HG02798 (cell line): Measurements from ENCODE around the gene STYK1.
"Not testable (repeated sequence)": the region's sequence is repeated elsewhere in the genome, so short reads cannot be mapped to it uniquely, and the experiment has no call there.

ENCODE experiments used
- ATAC-seq: cut with Tn5 transposase; IDR thresholded peaks from one replicate; pipeline ENCODE4 v1.9.1; 2021; ENCODE audit warnings: mild to moderate bottlenecking; ENCODE audit not compliant: unreplicated experiment, poor library complexity

STYK1 gene

DNA sequence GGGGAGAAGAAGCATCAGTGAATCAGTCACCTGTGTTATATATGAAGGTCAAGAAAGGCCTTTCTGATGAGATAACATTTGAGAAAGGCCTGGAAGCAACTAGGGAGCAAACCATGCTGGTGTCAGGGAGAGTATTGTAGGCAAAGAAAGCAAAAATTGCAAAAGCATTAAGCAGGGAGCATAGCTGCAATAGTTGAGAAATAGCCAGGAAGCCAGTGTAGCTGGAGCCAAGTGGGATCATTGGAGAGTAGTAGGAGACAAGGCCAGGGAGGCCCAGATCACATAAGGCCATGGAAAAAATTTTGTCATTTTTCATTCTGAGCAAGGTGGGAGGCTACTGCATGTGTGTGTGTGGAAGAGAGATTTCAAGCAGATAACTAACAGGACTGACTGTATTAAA, 41.6 kb downstream of the STYK1 start:
- no peak for ATAC-seq

DNA sequence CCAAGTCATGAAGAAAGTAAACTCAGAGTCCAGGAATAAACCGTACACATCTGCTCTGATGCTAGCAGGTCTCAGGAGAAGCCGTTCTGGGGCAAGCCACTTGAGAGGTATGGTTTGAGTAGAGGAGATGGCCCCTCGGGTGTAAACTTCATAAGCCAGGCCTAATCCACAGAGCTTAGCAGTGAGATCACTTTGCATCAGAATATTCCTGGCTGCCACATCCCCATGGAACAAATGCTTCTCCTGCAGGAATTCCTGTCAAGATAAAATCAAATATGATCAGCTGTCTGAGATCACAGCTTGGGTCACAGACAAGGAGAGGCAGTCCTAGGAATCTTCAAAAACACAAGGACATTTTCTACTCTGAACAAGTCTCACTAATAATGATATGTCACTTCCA, 49.2 kb downstream of the STYK1 start:
- ATAC-seq: no peak

DNA sequence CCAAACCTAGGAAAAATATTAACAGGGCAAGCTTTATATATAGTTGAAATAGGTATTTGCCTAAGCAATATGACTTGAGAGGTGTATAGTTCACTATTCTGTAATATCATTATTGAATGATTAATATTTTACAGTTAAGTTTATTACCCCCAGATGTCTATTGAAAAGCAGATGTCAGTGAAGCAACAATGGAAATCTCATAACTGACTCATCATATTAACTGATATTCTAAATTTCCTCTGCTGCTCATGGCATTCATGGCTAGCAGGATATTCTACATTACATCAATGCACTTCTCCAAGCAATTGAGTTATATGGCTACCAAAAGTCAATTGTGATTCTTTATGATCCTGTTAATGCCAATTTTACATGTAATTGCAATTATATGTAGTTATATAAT, 50.7 kb downstream of the STYK1 start:
- ATAC-seq: no peak

DNA sequence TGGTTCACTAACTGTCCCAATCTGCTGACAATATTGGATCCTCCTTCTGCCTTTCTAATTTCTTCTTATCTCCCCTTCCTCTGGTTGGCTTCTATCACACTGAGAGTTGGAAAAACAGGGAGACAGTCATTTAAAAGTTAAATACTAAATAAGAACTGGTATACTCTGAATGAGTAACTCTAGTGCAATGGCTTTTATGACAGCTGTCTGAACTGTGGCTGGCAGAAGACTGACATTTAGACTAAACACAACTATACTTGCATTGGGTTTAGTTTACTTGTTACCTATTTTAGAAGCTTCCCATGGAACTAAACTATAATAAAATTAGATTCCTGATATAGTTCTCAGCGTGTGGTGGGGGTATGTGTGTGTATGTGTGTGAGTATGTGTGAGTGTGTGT, 52.6 kb downstream of the STYK1 start:
- ATAC-seq: no peak

DNA sequence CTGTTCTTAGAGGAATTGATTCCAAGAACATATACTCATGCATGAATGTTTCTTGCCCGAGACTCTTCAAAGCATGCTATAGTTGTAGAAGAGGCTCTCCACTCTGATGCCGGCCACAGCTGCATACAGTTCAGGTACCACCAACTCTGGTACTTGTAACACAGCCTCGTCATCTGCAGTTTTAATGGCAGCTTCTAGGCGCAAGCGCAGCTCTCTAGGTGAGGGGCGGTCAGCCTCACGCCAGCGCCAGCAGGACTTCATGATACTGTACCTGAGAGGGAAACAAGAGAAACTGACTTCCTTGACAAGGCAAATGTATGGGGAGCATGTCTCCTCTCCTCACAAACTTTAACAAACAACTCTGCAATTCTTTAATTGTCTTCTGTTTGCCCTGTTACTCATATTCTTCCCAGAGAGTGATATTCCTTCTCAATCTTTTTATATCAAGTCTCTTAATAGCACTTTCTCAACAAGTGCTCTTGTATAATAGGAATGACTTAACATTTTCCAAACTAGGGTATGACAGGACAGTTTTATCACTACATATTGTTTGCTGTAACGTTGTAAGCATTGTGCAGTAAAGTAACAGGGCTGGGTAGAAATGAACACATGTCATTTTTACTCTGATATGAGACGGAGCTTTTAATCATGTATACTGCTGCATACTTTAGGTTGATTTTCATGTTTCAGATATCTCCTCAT, 53.6 kb downstream of the STYK1 start:
- ATAC-seq: no peak

DNA sequence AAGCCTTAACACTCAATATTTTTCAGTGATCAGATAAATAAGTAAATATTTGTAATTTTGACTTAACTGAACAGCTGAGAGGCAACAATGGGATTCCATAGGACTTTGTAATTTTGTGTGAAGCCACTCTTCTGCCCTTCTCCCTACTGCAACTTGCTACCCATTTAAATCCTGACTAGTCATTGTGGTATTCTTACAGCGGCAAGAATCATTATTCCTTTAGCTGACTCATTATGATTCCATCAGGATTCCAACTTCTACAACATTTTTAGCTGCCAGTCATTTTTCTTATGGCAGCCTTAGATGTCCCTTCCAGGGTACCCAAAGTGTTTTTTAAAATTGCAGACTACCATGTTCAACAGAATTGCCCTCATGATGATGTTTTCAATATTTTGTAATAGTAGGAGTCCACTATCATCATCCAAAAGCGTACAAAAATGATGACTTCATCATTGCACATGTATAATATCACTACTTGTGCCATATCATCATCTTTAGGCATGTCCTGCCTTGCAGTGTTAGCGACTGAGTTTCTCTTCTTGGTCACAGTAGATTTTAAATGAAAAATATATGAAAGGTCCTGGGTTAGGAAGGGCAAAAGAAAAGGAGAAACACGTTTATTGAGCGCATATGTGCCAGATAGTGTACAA, 55.4 kb downstream of the STYK1 start:
- ATAC-seq: no peak

DNA sequence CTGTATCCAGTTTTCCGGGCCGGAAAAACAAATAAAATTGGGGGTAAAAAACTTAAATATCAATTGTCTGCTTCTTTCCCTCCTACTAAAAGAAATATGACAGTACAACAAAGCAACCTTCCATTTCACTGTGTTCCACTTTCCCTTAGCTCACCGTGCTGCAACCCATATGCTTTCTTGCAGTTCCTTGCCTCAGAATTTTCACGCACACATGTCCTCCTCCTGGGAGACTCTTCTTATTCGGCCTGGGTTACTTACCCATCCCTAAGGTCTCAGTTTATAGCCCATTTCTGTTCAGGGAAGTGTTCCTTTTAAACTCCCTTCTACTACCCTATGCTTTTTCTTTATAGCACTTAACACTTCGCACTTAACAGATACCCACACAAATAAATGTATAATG, 56.0 kb downstream of the STYK1 start:
- no peak for ATAC-seq

DNA sequence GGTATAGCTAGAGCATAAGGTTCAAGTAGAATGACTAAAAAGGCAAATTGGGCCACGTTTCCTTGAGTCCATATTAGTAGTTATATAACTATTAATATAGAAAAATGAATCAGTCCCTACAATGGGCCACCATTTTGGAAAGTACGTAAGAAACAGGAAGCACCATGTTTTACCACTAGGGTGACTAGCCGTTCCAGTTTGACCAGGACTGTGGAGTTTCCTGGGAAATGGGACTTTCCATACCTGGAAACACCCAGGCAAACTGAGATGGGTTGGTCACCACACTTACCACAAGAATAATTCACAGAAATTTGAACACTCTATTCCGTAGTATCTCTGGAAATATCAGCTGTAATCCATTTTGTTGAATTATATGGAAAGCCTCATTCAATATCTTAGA, 58.3 kb downstream of the STYK1 start:
- ATAC-seq: no peak

DNA sequence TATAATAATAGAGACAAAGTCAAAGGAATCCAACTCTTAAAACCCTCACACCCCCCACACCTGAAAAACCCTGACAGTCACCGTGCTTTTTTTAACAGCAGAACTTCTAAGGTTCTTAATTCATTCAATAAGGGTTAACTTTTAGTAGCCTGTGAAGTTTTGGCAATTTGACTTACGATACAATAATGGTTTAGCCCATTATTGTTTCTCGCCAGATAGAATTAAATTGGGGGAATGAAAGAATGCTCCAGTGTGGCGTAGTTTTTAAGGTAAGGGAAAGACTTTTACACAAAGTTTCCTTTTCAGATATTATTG, 59.8 kb downstream of the STYK1 start:
- ATAC-seq: no peak

DNA sequence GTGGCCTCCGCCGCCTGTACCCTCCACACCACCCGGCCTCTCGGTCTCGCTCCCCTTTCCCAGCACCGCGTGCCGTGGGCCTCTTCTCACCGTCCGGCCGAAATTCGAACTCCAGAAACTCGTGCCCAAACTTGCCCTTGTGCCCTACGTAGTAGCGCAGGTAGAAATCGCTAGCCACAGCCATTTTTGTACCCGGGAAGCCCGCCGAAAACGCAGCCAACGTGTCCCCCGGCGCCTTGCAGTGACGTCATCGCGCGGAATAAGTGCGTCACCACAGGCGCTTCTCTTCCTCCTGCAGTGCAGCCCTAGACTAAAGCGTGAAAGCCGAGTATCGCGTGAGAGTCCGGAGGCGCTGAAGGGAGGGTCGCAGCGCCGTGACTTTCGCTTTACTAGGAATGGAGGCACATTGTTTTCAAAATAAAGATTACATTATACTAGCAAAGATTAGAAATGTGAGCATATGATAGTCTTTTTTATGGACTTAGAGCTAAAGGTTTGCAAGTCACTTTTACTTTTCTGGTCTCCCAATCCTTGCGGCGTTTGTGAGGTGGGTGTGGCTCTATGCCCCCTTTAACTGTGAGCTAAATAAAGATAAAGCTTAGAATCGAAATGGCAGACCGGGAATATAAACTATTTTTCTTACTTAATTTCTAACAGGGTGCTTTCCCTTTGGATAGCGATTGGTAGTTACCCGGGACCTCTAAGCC, 60.4 kb downstream of the STYK1 start, which contains the start of gene MAGOHB:
MAGOHB (minus strand) TSS at position 261 of the 707 bp plus-strand sequence; CDS start at position 184, 77 bp downstream.
- peak; percentile 96 for ATAC-seq

DNA sequence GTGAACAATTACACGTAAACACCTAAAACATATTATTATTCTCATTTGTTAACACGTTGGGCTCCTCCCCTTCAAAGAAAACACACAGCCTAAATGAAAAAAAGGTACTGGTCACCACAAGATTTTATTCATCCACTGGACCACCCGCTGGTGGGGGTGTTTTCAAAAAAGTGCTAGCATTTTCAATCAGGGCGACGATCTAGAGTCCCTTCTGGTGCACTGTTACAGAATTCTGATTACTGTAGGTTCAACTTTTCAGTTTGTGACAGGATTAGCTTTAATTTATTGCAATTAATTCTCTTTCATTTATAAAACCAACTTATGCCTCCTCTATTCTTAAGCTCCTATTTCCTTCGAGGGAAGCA, 60.9 kb downstream of the STYK1 start:
- ATAC-seq: no peak

DNA sequence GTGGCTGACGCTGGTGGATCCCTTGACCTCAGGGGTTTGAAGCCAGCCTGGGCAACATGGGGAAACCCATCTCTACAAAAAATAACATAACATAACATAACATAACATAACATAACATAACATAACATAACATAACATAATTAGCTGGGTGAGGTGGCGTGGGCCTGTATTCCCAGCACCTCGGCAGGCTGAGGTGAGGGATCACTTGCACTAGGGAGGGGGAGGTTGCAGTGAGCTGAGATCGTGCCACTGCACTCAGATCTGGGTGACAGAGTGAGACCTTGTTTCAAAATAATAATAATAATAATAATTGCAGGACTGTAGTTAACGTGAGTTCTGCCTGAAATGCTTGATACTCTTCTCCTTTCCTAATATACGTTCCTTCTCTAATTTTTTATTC, 61.7 kb downstream of the STYK1 start:
- ATAC-seq: no peak

DNA sequence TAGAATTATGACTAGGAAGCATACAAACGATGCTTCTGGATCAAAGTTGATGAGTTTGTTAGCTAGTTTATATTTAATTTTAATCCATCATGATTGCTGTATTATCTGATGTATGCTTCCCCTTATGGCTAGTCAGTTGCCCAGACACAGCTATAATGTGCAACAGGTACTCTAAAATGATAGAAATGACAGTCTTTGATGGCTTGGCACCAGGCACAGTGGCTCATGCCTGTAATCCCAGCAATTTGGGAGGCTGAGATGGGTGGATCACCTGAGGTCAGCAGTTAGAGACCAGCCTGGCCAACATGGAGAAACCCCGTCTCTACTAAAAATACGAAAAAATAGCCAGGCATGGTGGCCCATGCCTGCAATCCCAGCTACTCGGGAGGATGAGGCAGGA, 62.6 kb downstream of the STYK1 start:
- ATAC-seq: not testable (repeated sequence)

DNA sequence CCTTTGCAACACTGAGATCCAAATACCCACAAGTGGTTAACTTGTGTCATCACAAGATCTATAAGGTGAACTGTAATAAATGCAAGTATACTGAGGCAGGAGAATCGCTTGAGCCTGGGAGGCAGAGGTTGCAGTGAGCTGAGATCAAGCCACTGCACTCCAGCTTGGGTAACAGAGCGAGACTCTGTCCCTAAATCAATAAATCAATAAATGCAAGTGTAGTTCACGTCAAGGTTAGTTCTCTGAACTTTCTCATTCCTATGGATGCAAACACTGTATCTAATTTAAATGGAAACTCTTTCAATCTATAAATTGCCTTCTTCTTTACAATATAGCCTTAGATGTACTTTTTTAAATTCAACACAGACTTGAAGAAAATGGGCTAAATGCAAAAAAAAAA, 63.7 kb downstream of the STYK1 start:
- no peak for ATAC-seq

DNA sequence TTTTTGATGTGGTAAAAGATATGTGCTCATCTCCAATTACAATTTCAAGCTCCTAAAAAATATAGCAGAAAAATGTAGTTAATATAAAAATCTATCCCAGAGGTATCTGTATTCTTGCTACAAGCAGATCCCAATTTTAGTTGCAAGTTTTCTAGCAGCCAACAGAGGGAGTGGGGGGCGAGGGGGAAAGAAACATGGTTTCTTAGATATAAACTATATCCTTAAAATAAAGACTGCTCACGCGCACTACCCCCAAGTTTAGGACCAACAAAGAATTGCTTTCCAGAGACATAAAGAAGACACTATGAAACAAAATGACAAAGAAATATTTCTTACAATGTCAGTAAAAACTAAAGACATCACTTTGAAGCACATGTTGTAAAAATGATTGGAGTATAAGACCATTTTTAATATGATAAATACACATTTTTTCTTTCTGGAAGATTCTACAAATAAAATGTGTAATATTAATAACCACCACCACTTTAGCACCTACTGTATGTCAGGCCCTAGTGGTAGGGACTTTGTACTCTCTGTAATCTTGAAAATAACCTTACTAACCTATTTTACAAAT, 65.9 kb downstream of the STYK1 start:
- no peak for ATAC-seq

DNA sequence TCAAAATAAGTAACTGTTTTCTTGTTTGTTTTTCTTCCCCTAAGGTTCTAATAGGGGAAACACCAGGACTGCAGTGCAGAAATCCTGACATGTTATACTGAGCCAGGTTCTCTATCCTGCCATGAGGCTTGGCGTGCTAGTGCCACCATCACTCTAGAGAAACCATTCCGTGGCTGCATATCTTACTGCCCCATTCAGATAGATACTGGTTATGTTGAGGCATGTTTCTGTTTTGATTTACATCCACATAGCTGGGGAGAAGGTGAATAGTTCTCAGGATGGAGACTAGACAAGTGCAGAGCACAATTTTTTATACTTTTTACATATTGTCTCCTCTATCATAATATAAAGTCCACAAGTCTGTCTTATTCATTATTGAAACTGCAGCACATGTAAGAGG, 72.0 kb downstream of the STYK1 start:
- no peak for ATAC-seq

DNA sequence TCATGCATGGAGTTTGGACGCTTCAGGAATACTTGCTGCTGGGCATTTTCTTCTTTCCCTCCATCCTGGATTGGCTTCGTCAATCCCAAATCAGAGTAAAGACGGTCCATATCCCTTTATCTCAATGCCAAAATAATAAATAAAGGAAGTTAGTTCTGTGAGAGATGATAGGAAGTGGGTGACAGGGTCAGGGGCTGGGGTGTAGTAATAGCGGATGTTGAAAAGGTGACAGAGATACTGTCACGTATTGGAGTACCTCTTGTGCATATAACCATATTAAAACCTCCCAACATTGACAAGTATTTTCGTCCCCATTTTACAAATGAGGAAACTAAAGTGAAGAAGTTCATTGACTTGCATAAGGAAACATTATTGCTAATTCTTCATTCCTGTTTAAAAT, 72.9 kb downstream of the STYK1 start:
- ATAC-seq: no peak

DNA sequence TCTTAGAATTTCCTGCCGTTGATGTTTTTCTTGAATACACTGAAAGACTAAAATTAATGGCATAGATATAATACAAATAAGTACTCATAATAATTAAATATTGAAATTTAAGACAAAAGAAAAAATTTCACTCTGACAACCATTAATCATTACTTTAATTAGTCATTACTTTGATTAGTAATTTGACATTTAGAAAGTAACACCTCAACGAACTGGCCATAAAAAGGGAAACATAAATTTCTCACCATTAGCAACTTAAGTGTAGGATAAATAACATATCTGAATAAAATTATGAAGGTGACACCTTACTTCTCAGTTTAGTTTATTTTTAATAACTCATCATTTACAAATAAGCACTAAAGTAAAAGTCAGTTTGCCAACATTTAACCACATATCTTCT, 78.0 kb downstream of the STYK1 start:
- no peak for ATAC-seq

DNA sequence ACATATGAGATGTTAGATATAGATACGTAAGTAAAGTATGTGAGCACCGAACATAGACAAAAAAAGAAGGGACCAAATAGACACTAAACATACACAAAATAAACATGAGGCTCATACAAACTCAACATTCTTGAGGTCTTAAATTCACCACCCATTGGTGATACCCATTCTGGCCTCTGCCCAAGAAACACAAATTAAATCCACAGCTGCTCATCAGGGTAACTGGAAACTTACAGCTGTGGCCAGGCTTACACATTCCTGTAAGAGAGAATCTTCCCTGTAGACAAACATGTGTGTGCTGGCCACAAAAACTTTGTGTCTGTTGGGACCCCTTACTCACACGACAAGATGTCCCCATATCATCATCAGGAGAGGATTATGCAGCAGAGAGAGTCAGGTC, 82.9 kb downstream of the STYK1 start:
- ATAC-seq: no peak

DNA sequence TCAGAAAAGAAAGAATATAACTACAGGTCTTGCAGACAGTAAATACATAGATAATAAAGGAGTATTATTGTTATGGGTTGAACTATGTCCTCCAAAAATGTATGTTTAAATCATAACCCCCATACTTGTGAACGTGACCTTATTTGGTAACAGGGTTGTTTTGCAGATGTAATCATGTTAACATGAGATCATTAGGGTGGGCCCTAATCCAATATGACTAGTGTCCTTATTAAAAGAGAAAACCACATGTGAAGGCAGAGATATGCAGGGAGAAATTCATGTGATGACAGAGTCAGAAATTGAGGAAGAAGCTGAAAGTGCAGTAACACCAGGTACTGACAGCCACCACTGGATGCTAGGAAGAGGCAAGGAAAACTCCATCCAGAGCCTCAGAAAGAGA, 89.4 kb downstream of the STYK1 start:
- ATAC-seq: no peak

DNA sequence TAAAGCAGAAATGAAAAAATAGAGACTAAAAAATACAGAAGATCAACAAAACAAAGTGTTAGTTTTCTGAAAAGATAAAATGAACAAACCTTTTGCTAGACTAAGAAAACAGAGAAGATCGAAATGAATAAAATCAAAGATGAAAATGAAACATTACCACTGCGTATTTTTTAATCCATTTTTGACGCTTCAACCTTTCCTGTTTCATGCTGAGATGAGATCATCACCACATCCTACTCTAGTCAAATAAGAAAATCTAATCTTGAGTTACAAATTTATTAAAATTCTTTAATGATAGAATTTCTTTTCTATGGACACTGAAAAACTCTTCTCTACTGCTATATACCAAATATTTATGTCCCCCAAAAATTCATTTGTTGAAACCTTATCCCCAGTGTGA, 91.1 kb downstream of the STYK1 start:
- no peak for ATAC-seq
